HL-60/S4 treated with phorbol 12-myristate 13-acetate at 8.2 ng/mL for 4 days and 3 days (cell line): ENCODE data around the gene MT1M.
"Not testable (repeated sequence)": the region's sequence is repeated elsewhere in the genome, so short reads cannot be mapped to it uniquely, and the experiment has no call there.

ENCODE experiments used
- in situ Hi-C: fragments of 300-500 bp; cut with MboI; formaldehyde crosslinking; loops from 2 replicates; pipeline ENCODE4 v1.15.0; 2022; ENCODE audit warnings: low sequenced_read_pairs

Gene MT1M

GRCh38 chr16:56645838-56646237, 13.4 kb downstream of the MT1M start:
- in situ Hi-C loops = no loop called here

GRCh38 chr16:56647641-56648431, 15.4 kb downstream of the MT1M start:
- in situ Hi-C loops = no loop called here

- in situ Hi-C loops = no loop called here
Measured at GRCh38 chr16:56649271-56649670, 16.8 kb downstream of the MT1M start.

- in situ Hi-C loops = no loop called here
Measured at GRCh38 chr16:56649820-56650219, 17.4 kb downstream of the MT1M start.

- in situ Hi-C loops = no loop called here
Measured at GRCh38 chr16:56651586-56651985, 19.1 kb downstream of the MT1M start, which contains the start of gene MT1B. MT1B (plus strand) TSS chr16:56651886; CDS start chr16:56651954, 68 bp downstream.

GRCh38 chr16:56652600-56652999, 20.1 kb downstream of the MT1M start:
- in situ Hi-C loops = no loop called here

- in situ Hi-C loops = no loop called here
Measured at GRCh38 chr16:56653218-56653617, 20.8 kb downstream of the MT1M start.

- in situ Hi-C loops = no loop called here
Measured at GRCh38 chr16:56657555-56658326, 25.3 kb downstream of the MT1M start, which contains the start of gene MT1F. MT1F (plus strand) TSS chr16:56657959; CDS start chr16:56658059, 100 bp downstream.

GRCh38 chr16:56658327-56658875, 25.9 kb downstream of the MT1M start:
- in situ Hi-C loops = no loop called here

GRCh38 chr16:56662357-56663354, 30.2 kb downstream of the MT1M start:
- in situ Hi-C loops = no loop called here

GRCh38 chr16:56664506-56664905, 32.0 kb downstream of the MT1M start:
- in situ Hi-C loops = no loop called here

GRCh38 chr16:56665286-56666261, 33.1 kb downstream of the MT1M start:
- in situ Hi-C loops = not testable (repeated sequence)

GRCh38 chr16:56667581-56668571, 35.4 kb downstream of the MT1M start, which contains the start of gene MT1G:
MT1G (minus strand) TSS chr16:56668065; CDS start chr16:56667993, 72 bp downstream.
- in situ Hi-C loops = no loop called here

GRCh38 chr16:56669005-56669839, 36.8 kb downstream of the MT1M start, which contains the start of gene MT1H:
MT1H (plus strand) TSS chr16:56669814; CDS start chr16:56669885, 71 bp downstream.
- in situ Hi-C loops = no loop called here

- in situ Hi-C loops = no loop called here
Measured at GRCh38 chr16:56669840-56670619, 37.6 kb downstream of the MT1M start.

- in situ Hi-C loops = no loop called here
Measured at GRCh38 chr16:56670620-56670934, 38.1 kb downstream of the MT1M start.
